ENCODE results near the gene EBF4.

DNA sequence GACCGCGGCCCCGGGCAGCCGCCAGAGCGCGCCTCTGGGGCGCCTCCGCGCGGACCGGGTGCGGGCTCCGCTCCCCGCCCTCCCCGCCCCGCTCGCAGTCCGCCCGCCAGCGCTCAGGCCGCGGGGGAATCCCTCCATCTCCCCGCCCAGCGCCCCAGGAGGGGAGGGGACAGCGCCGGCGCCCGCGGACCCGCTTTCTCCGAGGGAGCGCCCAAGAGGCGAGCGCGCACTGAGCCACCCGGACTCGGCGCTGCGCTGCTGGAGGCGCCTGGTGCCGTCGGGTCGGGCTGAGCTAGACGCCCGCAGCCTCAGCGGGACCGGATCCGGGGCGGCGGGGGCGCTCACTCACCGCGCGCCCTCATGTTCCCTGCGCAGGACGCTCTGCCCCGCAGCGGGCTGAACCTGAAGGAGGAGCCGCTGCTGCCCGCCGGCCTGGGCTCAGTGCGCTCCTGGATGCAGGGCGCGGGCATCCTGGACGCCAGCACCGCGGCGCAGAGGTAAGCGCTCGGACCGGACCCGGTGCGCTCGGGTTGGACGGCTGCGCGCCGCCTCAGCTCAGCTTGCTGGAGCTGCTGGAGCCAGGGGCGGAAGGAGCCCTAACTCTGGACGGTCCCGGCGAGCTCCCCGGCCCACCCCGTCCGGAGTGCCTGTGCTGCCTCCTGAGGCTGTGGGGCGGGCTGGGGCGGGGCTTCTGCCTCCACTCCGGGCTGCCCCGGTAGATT, 867 bp downstream of the EBF4 start:
- TF ChIP-seq, protein P1, sequence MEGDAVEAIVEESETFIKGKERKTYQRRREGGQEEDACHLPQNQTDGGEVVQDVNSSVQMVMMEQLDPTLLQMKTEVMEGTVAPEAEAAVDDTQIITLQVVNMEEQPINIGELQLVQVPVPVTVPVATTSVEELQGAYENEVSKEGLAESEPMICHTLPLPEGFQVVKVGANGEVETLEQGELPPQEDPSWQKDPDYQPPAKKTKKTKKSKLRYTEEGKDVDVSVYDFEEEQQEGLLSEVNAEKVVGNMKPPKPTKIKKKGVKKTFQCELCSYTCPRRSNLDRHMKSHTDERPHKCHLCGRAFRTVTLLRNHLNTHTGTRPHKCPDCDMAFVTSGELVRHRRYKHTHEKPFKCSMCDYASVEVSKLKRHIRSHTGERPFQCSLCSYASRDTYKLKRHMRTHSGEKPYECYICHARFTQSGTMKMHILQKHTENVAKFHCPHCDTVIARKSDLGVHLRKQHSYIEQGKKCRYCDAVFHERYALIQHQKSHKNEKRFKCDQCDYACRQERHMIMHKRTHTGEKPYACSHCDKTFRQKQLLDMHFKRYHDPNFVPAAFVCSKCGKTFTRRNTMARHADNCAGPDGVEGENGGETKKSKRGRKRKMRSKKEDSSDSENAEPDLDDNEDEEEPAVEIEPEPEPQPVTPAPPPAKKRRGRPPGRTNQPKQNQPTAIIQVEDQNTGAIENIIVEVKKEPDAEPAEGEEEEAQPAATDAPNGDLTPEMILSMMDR (IDR thresholded peaks at IDR 0.05): no peak
- no peak for TF ChIP-seq POLR2A (IDR thresholded peaks at IDR 0.05)
